Measurements from ENCODE around the gene MKLN1.

MKLN1 gene

GRCh38 chr7:131527456-131527855 lies 199.8 kb downstream of the MKLN1 start:
- DNase-seq, result no peak

DNA sequence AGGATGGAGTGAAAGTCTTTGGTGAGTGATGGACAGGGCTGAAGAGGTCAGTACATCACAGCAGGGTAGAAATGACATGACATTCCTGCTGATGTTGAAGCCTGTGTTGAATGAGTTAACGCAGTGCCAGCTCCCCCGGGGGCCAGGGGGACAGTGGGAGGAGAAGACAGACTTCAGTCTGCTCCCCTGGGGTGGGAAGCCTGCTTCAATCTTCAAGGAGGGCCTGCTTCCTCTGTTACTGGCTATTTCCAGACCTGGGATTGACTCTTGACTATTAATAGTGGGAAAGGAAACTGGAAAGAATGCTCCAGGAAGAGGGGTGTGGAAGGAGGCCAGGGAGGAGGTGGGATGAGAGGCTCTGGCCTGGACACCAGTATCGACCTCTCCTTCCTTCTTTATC lies 201.5 kb downstream of the MKLN1 start:
- DNase-seq, result no peak

GRCh38 chr7:131529617-131530016 lies 201.9 kb downstream of the MKLN1 start:
- DNase-seq, result no peak

GRCh38 chr7:131530137-131530536 lies 202.5 kb downstream of the MKLN1 start:
- no peak for DNase-seq

GRCh38 chr7:131532570-131533091 lies 205.0 kb downstream of the MKLN1 start:
- no peak for DNase-seq

GRCh38 chr7:131533151-131533559 lies 205.5 kb downstream of the MKLN1 start:
- DNase-seq, result no peak

- no peak for DNase-seq
These were observed 206.2 kb downstream of the MKLN1 start for GRCh38 chr7:131533566-131534561.

DNA sequence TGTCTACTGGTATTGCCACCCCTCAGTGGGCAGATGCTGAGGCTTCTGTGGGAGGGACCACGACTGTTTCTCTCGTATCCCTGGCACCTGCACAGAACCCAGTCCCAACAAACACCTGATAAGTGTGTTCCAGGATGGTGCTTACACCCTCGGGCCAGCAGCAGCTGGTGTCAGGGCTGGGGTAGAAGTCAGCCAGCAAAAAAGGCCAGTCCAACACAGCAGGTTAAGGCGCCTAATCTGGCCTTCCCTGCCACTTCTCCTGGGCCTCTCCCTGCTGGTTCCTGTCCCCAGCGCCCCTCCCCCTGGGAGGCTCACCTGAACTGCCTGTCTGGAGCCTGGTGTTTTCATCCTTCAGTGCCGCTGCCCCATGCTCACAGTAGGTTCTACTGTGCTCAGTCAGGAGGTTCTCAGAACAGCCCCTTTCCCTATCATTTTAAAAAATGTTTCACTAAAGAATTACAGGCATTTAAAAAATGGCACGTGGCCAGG lies 208.7 kb downstream of the MKLN1 start:
- no peak for DNase-seq

DNA sequence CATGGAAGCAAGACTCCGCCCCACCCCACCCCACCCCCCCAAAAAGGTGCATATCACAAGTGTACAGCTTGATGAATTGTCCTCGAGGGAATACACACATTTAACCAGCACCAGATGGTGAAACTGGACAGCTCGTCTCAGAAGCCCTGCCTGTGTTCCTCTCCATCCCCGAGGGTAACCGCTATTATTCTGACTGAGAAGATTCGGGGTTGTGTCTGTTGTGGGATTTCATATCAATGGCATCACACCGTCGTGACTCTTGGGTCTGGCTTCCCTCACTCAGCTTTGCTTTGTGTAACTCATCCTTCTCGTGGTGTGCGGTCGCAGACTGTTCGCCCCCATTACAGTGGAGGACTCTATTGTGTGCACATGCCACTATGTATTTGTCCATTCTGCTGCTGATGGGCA lies 209.9 kb downstream of the MKLN1 start:
- DNase-seq, result no peak

- no peak for DNase-seq
These were observed 210.6 kb downstream of the MKLN1 start for GRCh38 chr7:131538071-131538812.

DNA sequence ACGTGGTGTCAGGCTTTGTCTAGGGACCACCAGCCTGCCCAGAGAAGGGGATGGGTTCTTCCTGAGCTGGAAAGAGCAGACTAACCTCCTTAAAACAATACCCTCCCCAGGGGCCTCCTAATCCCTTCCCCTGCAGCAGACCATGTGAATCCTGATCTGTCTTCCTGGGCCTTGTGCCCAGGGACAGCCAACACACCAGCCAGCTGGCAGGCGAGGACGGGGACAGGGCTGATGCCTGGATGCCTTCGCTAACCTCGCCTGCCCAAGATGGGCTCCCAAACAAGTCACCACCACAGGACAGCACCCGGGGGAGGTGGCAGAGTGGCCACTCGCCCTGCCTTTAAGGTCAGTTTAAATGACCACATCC lies 211.1 kb downstream of the MKLN1 start:
- DNase-seq, result no peak

DNA sequence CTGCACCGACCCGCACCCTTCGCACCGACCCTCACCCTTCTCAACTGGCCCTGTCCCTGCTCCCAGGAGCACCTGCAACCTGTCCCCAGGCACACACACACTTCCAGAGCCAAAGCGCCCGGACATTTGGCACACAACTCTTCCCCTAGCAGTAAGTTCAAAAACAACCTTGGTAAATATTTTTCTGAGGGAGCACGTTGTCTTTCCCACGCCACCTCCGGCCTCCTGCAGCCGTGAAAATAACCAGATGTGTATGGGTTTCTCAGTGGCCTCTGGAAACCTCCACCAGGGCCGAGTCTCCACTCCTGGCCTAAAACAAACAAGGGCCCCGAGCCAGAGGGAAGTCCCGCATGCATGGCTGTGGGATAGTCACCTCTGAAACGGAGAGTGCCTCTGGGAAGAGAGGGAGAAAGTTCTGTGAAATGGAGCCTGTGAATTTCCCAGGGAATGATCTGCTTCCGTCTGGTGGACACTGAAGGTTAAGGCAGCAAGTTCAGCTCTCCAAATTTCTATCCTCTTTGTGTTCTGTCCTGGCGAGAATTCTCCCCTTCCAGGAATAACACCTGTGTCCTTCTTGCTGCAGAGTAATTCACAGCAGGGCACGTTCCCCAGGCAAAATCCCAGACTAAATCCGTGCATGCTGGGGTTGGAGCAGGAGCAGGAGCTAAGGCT lies 213.0 kb downstream of the MKLN1 start:
- DNase-seq, result no peak

GRCh38 chr7:131543298-131543697 lies 215.6 kb downstream of the MKLN1 start:
- no peak for DNase-seq

GRCh38 chr7:131544021-131544420 lies 216.3 kb downstream of the MKLN1 start:
- DNase-seq, result no peak

DNA sequence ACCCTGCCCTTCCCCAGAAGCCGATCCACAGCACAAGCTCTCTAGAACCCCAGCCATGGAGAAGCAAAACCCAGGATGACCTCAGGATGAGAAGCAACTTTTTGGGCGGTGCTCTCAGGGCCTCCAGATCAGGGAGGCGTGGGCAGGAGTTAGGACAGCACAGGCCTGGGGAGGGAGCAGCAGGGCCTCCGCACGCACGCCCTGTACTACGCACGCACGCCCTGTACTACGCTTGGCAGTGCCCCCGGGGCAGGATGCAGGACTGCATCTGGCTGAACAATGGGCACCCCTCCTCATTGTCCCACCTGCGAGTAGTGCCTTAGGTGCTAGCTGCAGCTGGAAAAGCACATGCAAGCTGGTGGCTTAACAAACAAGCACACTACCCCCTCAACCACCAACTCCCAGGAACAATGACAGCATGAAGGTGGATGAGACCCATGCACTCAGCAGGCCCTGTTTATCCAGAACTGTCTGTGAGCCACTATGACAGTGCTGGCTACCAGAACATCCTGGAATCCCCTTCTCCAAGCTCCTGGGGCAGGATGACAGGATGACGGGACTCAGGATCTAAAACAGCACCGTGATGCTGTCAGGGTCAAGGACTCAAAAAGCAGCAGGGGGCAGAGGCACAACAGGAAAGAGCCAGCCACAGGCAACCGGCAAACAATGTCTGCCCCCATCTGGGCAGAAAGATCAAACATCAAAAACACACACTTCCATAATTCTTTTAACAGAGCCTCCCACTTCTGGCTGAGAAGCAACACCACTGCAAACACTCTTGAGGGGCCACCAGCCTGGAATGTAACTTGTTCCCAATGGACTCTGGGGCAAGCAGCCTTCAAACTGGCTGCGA lies 217.0 kb downstream of the MKLN1 start:
- no peak for DNase-seq

- DNase-seq, result no peak
These were observed 218.4 kb downstream of the MKLN1 start for GRCh38 chr7:131546126-131546525.

Measured in DMS153 (cell line).